Fibroblast of lung (primary cell): Measurements from ENCODE around the gene TPH1. TPM values are rescaled to one million over a fixed set of nuclear protein-coding genes. Genes with fewer than 3 reads are reported as not detected.
A peak's percentile ranks its signal among the peaks of the same experiment; 100 is the strongest.
"Not testable (repeated sequence)": the region's sequence is repeated elsewhere in the genome, so short reads cannot be mapped to it uniquely, and the experiment has no call there.

ENCODE experiments used
- DNase-seq, 2 donors: peaks; one replicate each; pipeline versions ENCODE4 v3.0.0 to v3.0.0-alpha.2; 2010; ENCODE audit warnings: low read depth in 2 of 2
- H2AFZ ChIP-seq: 2 replicates; pipeline ENCODE4 v1.5.1; 2012; ENCODE audit warnings: low read length, control low read depth, inconsistent platforms
- H3K27ac ChIP-seq: 2 replicates; pipeline ENCODE4 v1.5.1; 2011; ENCODE audit warnings: low read length, control low read depth; ENCODE audit not compliant: insufficient read depth
- H3K27me3 ChIP-seq: 2 replicates; pipeline ENCODE4 v1.5.1; 2011; ENCODE audit warnings: mild to moderate bottlenecking, low read length; ENCODE audit not compliant: control insufficient read depth, insufficient read depth
- H3K36me3 ChIP-seq: 2 replicates; pipeline ENCODE4 v1.5.1; 2011; ENCODE audit warnings: low read length; ENCODE audit not compliant: control insufficient read depth, insufficient read depth
- H3K4me1 ChIP-seq: 2 replicates; pipeline ENCODE4 v1.5.1; 2011; ENCODE audit warnings: low read length; ENCODE audit not compliant: control insufficient read depth, insufficient read depth; ENCODE audit errors: extremely low read depth
- H3K4me2 ChIP-seq: 2 replicates; pipeline ENCODE4 v1.5.1; 2011; ENCODE audit warnings: low read length, control low read depth; ENCODE audit not compliant: insufficient read depth; ENCODE audit errors: extremely low read depth
- H3K4me3 ChIP-seq, 4 experiments: fragments of 200-600 bp in 1 of 4; sonication (generic) in 1 of 4; replicated peaks in 1 of 4; 2 replicates each; pipeline ENCODE4 v1.5.1; 2011 to 2016; ENCODE audit warnings: low read length in 4 of 4, low read depth in 3 of 4, mild to moderate bottlenecking in 3 of 4, control low read depth in 2 of 4, inconsistent platforms in 1 of 4, mixed read lengths in 1 of 4; ENCODE audit not compliant: insufficient read depth in 1 of 4; ENCODE audit errors: control extremely low read depth in 1 of 4
- H3K79me2 ChIP-seq: 2 replicates; pipeline ENCODE4 v1.5.1; 2012; ENCODE audit warnings: mild to moderate bottlenecking, low read length, inconsistent platforms; ENCODE audit not compliant: control insufficient read depth, insufficient read depth
- H3K9ac ChIP-seq: 2 replicates; pipeline ENCODE4 v1.5.1; 2011; ENCODE audit warnings: mild to moderate bottlenecking, low read length, control low read depth; ENCODE audit not compliant: insufficient read depth
- H3K9me3 ChIP-seq: 2 replicates; pipeline ENCODE4 v1.5.1; 2012; ENCODE audit warnings: low read depth, low read length; ENCODE audit not compliant: control insufficient read depth, insufficient read depth
- H4K20me1 ChIP-seq: 2 replicates; pipeline ENCODE4 v1.5.1; 2011; ENCODE audit warnings: low read length; ENCODE audit not compliant: control insufficient read depth, insufficient read depth; ENCODE audit errors: extremely low read depth
- EZH2 ChIP-seq: IDR thresholded peaks from 2 replicates; pipeline ENCODE4 v1.5.1; 2012; ENCODE audit warnings: low read length, control low read depth, mild to moderate bottlenecking; ENCODE audit errors: missing control alignments
- polyA plus RNA-seq, 2 donors: library from polyadenylated mRNA; depleted of rRNA in 1 of 2; stranded (reverse) in 1 of 2; unstranded in 1 of 2; fragments of >200 nt; gene quantifications; 2 replicates each; pipeline ENCODE4 v1.2.1, GENCODE V29; 2011 to 2012; ENCODE audit warnings: missing spikeins in 1 of 2
- total RNA-seq: library from RNA; depleted of rRNA; stranded (reverse); fragments of >200 nt; gene quantifications from 2 replicates; pipeline ENCODE4 v1.2.1, GENCODE V29; 2014
- TF ChIP-seq, protein P1 (sequence below), 2 donors: IDR thresholded peaks in 1 of 2; conservative IDR thresholded peaks in 1 of 2; 1 replicate in 1 of 2; 2 replicates in 1 of 2; pipeline ENCODE4 v1.5.1; 2011 to 2012; ENCODE audit warnings: low read length in 2 of 2, control low read depth in 1 of 2, inconsistent platforms in 1 of 2, low read depth in 1 of 2, mild to moderate bottlenecking in 1 of 2

The TPH1 gene
- total and polyA plus RNA-seq, 2 donors (not counting 1 experiment from before 2014, with no cell fraction given) = under 0.01 to 0.16 TPM

DNA sequence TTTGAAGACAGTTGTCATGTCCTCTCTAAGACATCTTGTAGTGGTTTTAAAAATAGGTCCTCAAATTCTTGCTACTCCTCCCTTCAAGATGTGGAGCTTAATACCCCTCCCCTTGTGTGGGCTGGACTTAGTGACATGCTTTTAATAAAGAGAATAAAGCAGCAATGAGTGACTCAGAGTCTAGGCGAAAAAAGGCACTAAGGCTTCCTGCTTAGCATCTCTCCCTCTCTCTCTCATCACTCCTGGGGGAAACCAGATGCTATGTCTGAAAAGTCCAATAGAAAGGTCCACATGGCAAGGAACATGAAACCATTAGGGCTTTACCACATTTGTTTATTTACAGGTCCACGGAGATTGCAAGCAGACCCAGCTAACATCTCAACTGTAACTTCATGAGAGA, 44.9 kb downstream of the TPH1 start:
- Histone ChIP-seq H4K20me1 (no peaks in the 10 kb centered on the region), H3K4me3 (no peak overlapping the region), H3K27ac (no peak overlapping the region), H3K9ac (no peak overlapping the region), H3K79me2 (no peaks in the 10 kb centered on the region), H2AFZ (no peak overlapping the region), H3K4me1 (no peaks in the 10 kb centered on the region), H3K27me3 (no peaks in the 10 kb centered on the region), H3K9me3 (no peaks in the 10 kb centered on the region), H3K4me2 (no peak overlapping the region), H3K36me3 (no peaks in the 10 kb centered on the region)
- peak; percentile 19 to 21 for DNase-seq
- TF ChIP-seq, protein P1, sequence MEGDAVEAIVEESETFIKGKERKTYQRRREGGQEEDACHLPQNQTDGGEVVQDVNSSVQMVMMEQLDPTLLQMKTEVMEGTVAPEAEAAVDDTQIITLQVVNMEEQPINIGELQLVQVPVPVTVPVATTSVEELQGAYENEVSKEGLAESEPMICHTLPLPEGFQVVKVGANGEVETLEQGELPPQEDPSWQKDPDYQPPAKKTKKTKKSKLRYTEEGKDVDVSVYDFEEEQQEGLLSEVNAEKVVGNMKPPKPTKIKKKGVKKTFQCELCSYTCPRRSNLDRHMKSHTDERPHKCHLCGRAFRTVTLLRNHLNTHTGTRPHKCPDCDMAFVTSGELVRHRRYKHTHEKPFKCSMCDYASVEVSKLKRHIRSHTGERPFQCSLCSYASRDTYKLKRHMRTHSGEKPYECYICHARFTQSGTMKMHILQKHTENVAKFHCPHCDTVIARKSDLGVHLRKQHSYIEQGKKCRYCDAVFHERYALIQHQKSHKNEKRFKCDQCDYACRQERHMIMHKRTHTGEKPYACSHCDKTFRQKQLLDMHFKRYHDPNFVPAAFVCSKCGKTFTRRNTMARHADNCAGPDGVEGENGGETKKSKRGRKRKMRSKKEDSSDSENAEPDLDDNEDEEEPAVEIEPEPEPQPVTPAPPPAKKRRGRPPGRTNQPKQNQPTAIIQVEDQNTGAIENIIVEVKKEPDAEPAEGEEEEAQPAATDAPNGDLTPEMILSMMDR (conservative IDR thresholded peaks at IDR 0.05 in 1 of 2, IDR thresholded peaks at IDR 0.05 in 1 of 2; ENCODE audit: low read depth in 1 of 2, low read length in 2 of 2) = no peak
- TF ChIP-seq EZH2 = no peak

DNA sequence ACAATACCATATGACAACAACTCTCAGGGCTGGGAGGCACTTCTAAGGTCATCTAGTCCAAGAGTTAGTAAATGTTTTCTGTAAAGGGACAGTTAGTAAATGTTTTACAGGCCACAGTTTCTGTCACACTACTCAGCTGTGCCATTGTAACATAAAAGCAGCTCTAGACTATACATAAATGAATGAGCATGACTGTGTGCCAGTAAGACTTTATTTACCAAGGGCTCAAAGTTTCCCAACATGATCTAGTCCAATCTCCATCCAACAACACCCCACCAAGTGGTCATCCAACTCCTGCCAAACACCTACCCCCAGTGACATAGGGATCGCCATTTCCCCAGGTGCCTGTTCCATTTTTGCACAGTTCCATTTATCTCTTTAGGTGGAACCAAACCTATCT, 45.3 kb downstream of the TPH1 start:
- no peaks in the 10 kb centered on the region for H3K36me3 ChIP-seq
- no peak for TF ChIP-seq EZH2
- TF ChIP-seq, protein P1 (conservative IDR thresholded peaks at IDR 0.05 in 1 of 2, IDR thresholded peaks at IDR 0.05 in 1 of 2; ENCODE audit: low read depth in 1 of 2, low read length in 2 of 2) = no peak
- H3K27me3 ChIP-seq = no peaks in the 10 kb centered on the region
- H3K4me1 ChIP-seq = no peaks in the 10 kb centered on the region
- DNase-seq = no peak
- H3K9ac ChIP-seq = no peak overlapping the region
- no peaks in the 10 kb centered on the region for H3K9me3 ChIP-seq
- H4K20me1 ChIP-seq = no peaks in the 10 kb centered on the region
- H3K79me2 ChIP-seq = no peaks in the 10 kb centered on the region
- H3K4me3 ChIP-seq = no peak overlapping the region
- no peak overlapping the region for H3K4me2 ChIP-seq
- no peak overlapping the region for H2AFZ ChIP-seq
- H3K27ac ChIP-seq = no peak overlapping the region

DNA sequence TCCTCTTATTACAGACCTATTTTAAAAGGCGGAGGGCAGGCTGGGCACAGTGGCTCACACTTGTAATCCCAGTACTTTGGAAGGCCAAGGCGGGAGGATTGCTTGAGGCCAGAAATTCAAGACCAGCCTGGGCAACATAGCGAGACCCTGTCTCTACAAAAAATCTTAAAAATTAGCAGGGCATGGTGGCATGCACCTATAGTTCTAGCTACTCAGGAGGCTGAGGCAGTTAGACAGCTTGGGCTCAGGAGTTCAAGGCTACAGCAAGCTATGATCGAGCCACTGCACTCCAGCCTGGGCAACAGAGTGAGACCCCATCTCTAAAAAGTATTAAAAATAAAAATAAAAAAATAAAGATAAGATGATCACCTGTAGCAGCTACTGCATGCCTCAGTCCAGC, 45.9 kb downstream of the TPH1 start:
- DNase-seq, H3K9ac ChIP-seq, H4K20me1 ChIP-seq, H3K9me3 ChIP-seq, H2AFZ ChIP-seq, H3K4me1 ChIP-seq, H3K79me2 ChIP-seq, H3K36me3 ChIP-seq, H3K27me3 ChIP-seq, H3K4me3 ChIP-seq, H3K4me2 ChIP-seq, H3K27ac ChIP-seq: not testable (repeated sequence)

Other genes starting within 250 kb of the TPH1 start
- gene SERGEF, start 33.2 kb downstream of the TPH1 start, total RNA-seq = 32.9 and 38.5 TPM in 2 replicates
- 14.5 TPM in 2 replicates for gene SERGEF, start 33.2 kb downstream of the TPH1 start, polyA plus RNA-seq
- gene SAAL1, start 59.8 kb upstream of the TPH1 start, total RNA-seq = 17.7 and 20.0 TPM in 2 replicates
- gene SAAL1, start 59.8 kb upstream of the TPH1 start, polyA plus RNA-seq = 15.0 and 16.4 TPM in 2 replicates
- gene MRGPRX3, start 86.3 kb upstream of the TPH1 start, total RNA-seq = not detected in 2 replicates
- gene MRGPRX3, start 86.3 kb upstream of the TPH1 start, polyA plus RNA-seq = not detected in 2 replicates
- gene MRGPRX4, start 126.6 kb upstream of the TPH1 start, total RNA-seq = not detected in 2 replicates
- gene MRGPRX4, start 126.6 kb upstream of the TPH1 start, polyA plus RNA-seq = not detected in 2 replicates
- gene SAA4, start 190.5 kb upstream of the TPH1 start, total RNA-seq = not detected in 2 replicates
- not detected in 2 replicates for gene SAA4, start 190.5 kb upstream of the TPH1 start, polyA plus RNA-seq
- not detected in 2 replicates for gene SAA2, start 202.4 kb upstream of the TPH1 start, total RNA-seq
- gene SAA2, start 202.4 kb upstream of the TPH1 start, polyA plus RNA-seq = not detected in 2 replicates
- not detected in 2 replicates for gene SAA1, start 220.0 kb upstream of the TPH1 start, total RNA-seq
- gene SAA1, start 220.0 kb upstream of the TPH1 start, polyA plus RNA-seq = not detected in 2 replicates